Glomerular endothelial cell (primary cell): ENCODE measurements around the gene HS6ST2. TPM values are rescaled to one million over a fixed set of nuclear protein-coding genes. Genes with fewer than 3 reads are reported as not detected.

Source experiments
- DNase-seq: peaks from one replicate; pipeline ENCODE4 v3.0.0-alpha.2; 2011; ENCODE audit warnings: low read depth, low spot score; ENCODE audit errors: extremely low read depth
- total RNA-seq: library from RNA; depleted of rRNA; stranded (reverse); fragments of >200 nt; gene quantifications from 2 replicates; pipeline ENCODE4 v1.2.3, GENCODE V29; 2015

Gene HS6ST2
- total RNA-seq, 1 donor from 2014 or later, result 0.82 TPM

- no peak for DNase-seq
Measured at GRCh38 chrX:132748268-132748667, 210.2 kb downstream of the HS6ST2 start.

- no peak for DNase-seq
Measured at GRCh38 chrX:132745593-132745992, 212.8 kb downstream of the HS6ST2 start.

- DNase-seq, result no peak
Measured at GRCh38 chrX:132744470-132744869, 214.0 kb downstream of the HS6ST2 start.

GRCh38 chrX:132743086-132743485 lies 215.3 kb downstream of the HS6ST2 start:
- DNase-seq, result no peak

GRCh38 chrX:132742246-132742645 lies 216.2 kb downstream of the HS6ST2 start:
- DNase-seq, result no peak

GRCh38 chrX:132741689-132742088 lies 216.7 kb downstream of the HS6ST2 start:
- DNase-seq, result no peak

GRCh38 chrX:132740316-132741123 lies 217.9 kb downstream of the HS6ST2 start:
- no peak for DNase-seq

GRCh38 chrX:132738951-132739350 lies 219.5 kb downstream of the HS6ST2 start:
- DNase-seq, result no peak

- no peak for DNase-seq
Measured at GRCh38 chrX:132737743-132738142, 220.7 kb downstream of the HS6ST2 start.

- no peak for DNase-seq
Measured at GRCh38 chrX:132732236-132732635, 226.2 kb downstream of the HS6ST2 start.

- DNase-seq, result no peak
Measured at GRCh38 chrX:132730726-132731125, 227.7 kb downstream of the HS6ST2 start.

GRCh38 chrX:132730266-132730665 lies 228.2 kb downstream of the HS6ST2 start:
- no peak for DNase-seq

GRCh38 chrX:132728296-132728695 lies 230.1 kb downstream of the HS6ST2 start:
- no peak for DNase-seq

- no peak for DNase-seq
Measured at GRCh38 chrX:132718431-132718958, 239.9 kb downstream of the HS6ST2 start.

- DNase-seq, result no peak
Measured at GRCh38 chrX:132716006-132716405, 242.4 kb downstream of the HS6ST2 start.

- no peak for DNase-seq
Measured at GRCh38 chrX:132714913-132715312, 243.5 kb downstream of the HS6ST2 start.

- no peak for DNase-seq
Measured at GRCh38 chrX:132712350-132712749, 246.1 kb downstream of the HS6ST2 start.

- DNase-seq, result no peak
Measured at GRCh38 chrX:132710656-132711155, 247.7 kb downstream of the HS6ST2 start.

- no peak for DNase-seq
Measured at GRCh38 chrX:132708529-132708928, 249.9 kb downstream of the HS6ST2 start.

- no peak for DNase-seq
Measured at GRCh38 chrX:132704769-132705168, 253.7 kb downstream of the HS6ST2 start.

- no peak for DNase-seq
Measured at GRCh38 chrX:132694382-132694781, 264.0 kb downstream of the HS6ST2 start.

GRCh38 chrX:132692526-132692925 lies 265.9 kb downstream of the HS6ST2 start:
- DNase-seq, result no peak
